WTC11 (cell line): ENCODE data around the gene NUP93. TPM values are rescaled to one million over a fixed set of nuclear protein-coding genes. Genes with fewer than 3 reads are reported as not detected.

Experiments
- ATAC-seq: fragments of 200-7000 bp; cut with Tn5 transposase; 2 replicates; pipeline ENCODE4 v1.10.0; 2021; ENCODE audit warnings: mild to moderate bottlenecking, moderate library complexity
- CTCF ChIA-PET: fragments of 300-600 bp; sonication (Branson Sonifier 250); formaldehyde crosslinking; loops from one replicate; lab custom pipeline; 2021; ENCODE audit warnings: antibody characterized with exemption; lab: Charles Lee
- POLR2A ChIA-PET: fragments of 350-600 bp; sonication (Branson Sonifier 250); formaldehyde crosslinking; loops from one replicate; lab custom pipeline; 2021; ENCODE audit warnings: antibody characterized with exemption; lab: Charles Lee
- DNase-seq: peaks from one replicate; pipeline ENCODE4 v3.0.0; 2021; ENCODE audit warnings: low spot score
- H3K27ac Mint-ChIP-seq: 2 replicates; pipeline ENCODE4 v1.8.0; 2021; ENCODE audit warnings: mixed read lengths
- H3K27me3 Mint-ChIP-seq: 2 replicates; pipeline ENCODE4 v1.8.0; 2021; ENCODE audit warnings: low read depth, mild to moderate bottlenecking, moderate library complexity, mixed read lengths
- H3K36me3 Mint-ChIP-seq: 2 replicates; pipeline ENCODE4 v1.8.0; 2021; ENCODE audit warnings: mixed read lengths
- H3K4me1 Mint-ChIP-seq: 2 replicates; pipeline ENCODE4 v1.8.0; 2022; ENCODE audit warnings: mixed read lengths
- H3K4me3 Mint-ChIP-seq: 2 replicates; pipeline ENCODE4 v1.8.0; 2021; ENCODE audit warnings: mild to moderate bottlenecking, moderate library complexity, mixed read lengths
- H3K9me3 Mint-ChIP-seq: 2 replicates; pipeline ENCODE4 v1.8.0; 2021; ENCODE audit warnings: mixed read lengths
- ATF1 ChIP-seq: sonication (generic); formaldehyde crosslinking; IDR thresholded peaks from 2 replicates; pipeline ENCODE4 v1.8.1; 2023; ENCODE audit warnings: mild to moderate bottlenecking, moderate library complexity, missing genetic modification reagents
- ATF2 ChIP-seq: sonication (generic); formaldehyde crosslinking; IDR thresholded peaks from 2 replicates; pipeline ENCODE4 v1.8.1; 2022; ENCODE audit warnings: low read depth, missing genetic modification reagents, borderline replicate concordance
- ATF6 ChIP-seq: sonication (generic); formaldehyde crosslinking; IDR thresholded peaks from 2 replicates; pipeline ENCODE4 v1.8.1; 2023; ENCODE audit warnings: mild to moderate bottlenecking, missing genetic modification reagents
- CTCF ChIP-seq: fragments of 200-600 bp; IDR thresholded peaks from 2 replicates; pipeline ENCODE4 v1.8.0; 2022; ENCODE audit warnings: antibody characterized with exemption
- E2F1 ChIP-seq: sonication (generic); formaldehyde crosslinking; IDR thresholded peaks from 2 replicates; pipeline ENCODE4 v1.8.0; 2022; ENCODE audit warnings: mild to moderate bottlenecking, missing genetic modification reagents
- ETV6 ChIP-seq: sonication (generic); formaldehyde crosslinking; IDR thresholded peaks from 2 replicates; pipeline ENCODE4 v1.8.1; 2022; ENCODE audit warnings: mild to moderate bottlenecking, missing genetic modification reagents
- FOXP4 ChIP-seq: sonication (generic); formaldehyde crosslinking; IDR thresholded peaks from 2 replicates; pipeline ENCODE4 v1.8.0; 2022; ENCODE audit warnings: mild to moderate bottlenecking, missing genetic modification reagents
- GABPB1 ChIP-seq: sonication (generic); formaldehyde crosslinking; IDR thresholded peaks from 2 replicates; pipeline ENCODE4 v1.8.1; 2023; ENCODE audit warnings: mild to moderate bottlenecking, missing genetic modification reagents
- GRHL2 ChIP-seq: fragments of 250-450 bp; sonication (Bioruptor Pico); IDR thresholded peaks from 2 replicates; pipeline ENCODE4 v1.8.0; 2022; ENCODE audit warnings: mild to moderate bottlenecking, moderate library complexity; ENCODE audit not compliant: insufficient replicate concordance, severe bottlenecking
- HMGXB4 ChIP-seq: sonication (generic); formaldehyde crosslinking; IDR thresholded peaks from 2 replicates; pipeline ENCODE4 v1.8.1; 2023; ENCODE audit warnings: mild to moderate bottlenecking, moderate library complexity, missing genetic modification reagents
- IRF1 ChIP-seq: sonication (generic); formaldehyde crosslinking; IDR thresholded peaks from 2 replicates; pipeline ENCODE4 v1.8.0; 2023; ENCODE audit warnings: missing genetic modification reagents
- JAZF1 ChIP-seq: fragments of 250-450 bp; sonication (Bioruptor Pico); IDR thresholded peaks from 2 replicates; pipeline ENCODE4 v1.9.0; 2021; ENCODE audit warnings: moderate library complexity, mild to moderate bottlenecking, inconsistent platforms
- KAT7 ChIP-seq: sonication (generic); formaldehyde crosslinking; IDR thresholded peaks from 2 replicates; pipeline ENCODE4 v1.8.1; 2023; ENCODE audit warnings: missing genetic modification reagents, mild to moderate bottlenecking, borderline replicate concordance
- NFATC4 ChIP-seq: fragments of 250-450 bp; sonication (Bioruptor Pico); IDR thresholded peaks from 2 replicates; pipeline ENCODE4 v1.9.0; 2021; ENCODE audit warnings: mild to moderate bottlenecking
- NFYB ChIP-seq: sonication (generic); formaldehyde crosslinking; conservative IDR thresholded peaks from 2 replicates; pipeline ENCODE4 v1.8.0; 2022; ENCODE audit warnings: low read depth, missing genetic modification reagents
- PREB ChIP-seq: sonication (generic); formaldehyde crosslinking; IDR thresholded peaks from 2 replicates; pipeline ENCODE4 v1.8.1; 2022; ENCODE audit warnings: mild to moderate bottlenecking, missing genetic modification reagents, moderate library complexity, borderline replicate concordance
- SMAD3 ChIP-seq: sonication (generic); formaldehyde crosslinking; IDR thresholded peaks from 2 replicates; pipeline ENCODE4 v1.8.0; 2022; ENCODE audit warnings: missing genetic modification reagents, mild to moderate bottlenecking, borderline replicate concordance
- SOX15 ChIP-seq: fragments of 250-450 bp; sonication (Bioruptor Pico); IDR thresholded peaks from 2 replicates; pipeline ENCODE4 v1.9.0; 2021; ENCODE audit warnings: mild to moderate bottlenecking
- TEAD1 ChIP-seq: sonication (generic); formaldehyde crosslinking; IDR thresholded peaks from 2 replicates; pipeline ENCODE4 v1.8.0; 2022; ENCODE audit warnings: mild to moderate bottlenecking, missing genetic modification reagents
- TEAD4 ChIP-seq: sonication (generic); formaldehyde crosslinking; IDR thresholded peaks from 2 replicates; pipeline ENCODE4 v1.8.0; 2022; ENCODE audit warnings: mild to moderate bottlenecking, missing genetic modification reagents
- ZNF232 ChIP-seq: sonication (generic); formaldehyde crosslinking; IDR thresholded peaks from 2 replicates; pipeline ENCODE4 v1.8.0; 2022; ENCODE audit warnings: mild to moderate bottlenecking, missing genetic modification reagents
- ZNF416 ChIP-seq: fragments of 250-450 bp; sonication (Bioruptor Pico); IDR thresholded peaks from 2 replicates; pipeline ENCODE4 v1.9.0; 2021; ENCODE audit warnings: mild to moderate bottlenecking, inconsistent platforms
- ZNF423 ChIP-seq: fragments of 250-450 bp; sonication (Bioruptor Pico); IDR thresholded peaks from 2 replicates; pipeline ENCODE4 v2.1.2; 2022; ENCODE audit warnings: mild to moderate bottlenecking, moderate library complexity
- total RNA-seq: library from RNA; stranded (reverse); gene quantifications from 3 replicates; pipeline ENCODE4 v1.2.3, GENCODE V29; 2021

Gene NUP93
- total RNA-seq, 1 experiment from 2014 or later, result 185 TPM

- TF ChIP-seq GRHL2 (no peak), TEAD4 (no peak), ATF1 (no peak), ZNF232 (CRISPR knock-in tag) (no peak), ETV6 (CRISPR knock-in tag) (no peak), NFYB (CRISPR knock-in tag) (no peak), TEAD1 (CRISPR knock-in tag) (no peak), IRF1 (CRISPR knock-in tag) (no peak), ATF2 (CRISPR knock-in tag) (no peak), ZNF416 (CRISPR knock-in tag) (no peak), GABPB1 (CRISPR knock-in tag) (no peak), PREB (CRISPR knock-in tag) (no peak), JAZF1 (no peak), ZNF423 (no peak)
Observed at GRCh38 chr16:56713794-56714193, 16.1 kb upstream of the NUP93 start (continued).

- Mint-ChIP-seq H3K27me3 (peaks cover 15% of the 10 kb centered on the region; the same call in 1 of the 2 replicates), H3K27ac (no peak overlapping the region), H3K36me3 (no peaks in the 10 kb centered on the region), H3K4me1 (peaks cover 3% of the 10 kb centered on the region; the same call in 1 of the 2 replicates), H3K4me3 (no peak overlapping the region), H3K9me3 (peaks cover 5% of the 10 kb centered on the region; the same call in 1 of the 2 replicates)
- POLR2A ChIA-PET, result no interaction called here
- TF ChIP-seq SMAD3 (CRISPR knock-in tag), result no peak
- no peak for TF ChIP-seq SOX15 (CRISPR knock-in tag)
- no peak for TF ChIP-seq TEAD4
- TF ChIP-seq NFATC4 (CRISPR knock-in tag), result no peak
- no peak for ATAC-seq
- CTCF ChIA-PET, result interaction anchor here (1.1 kb wide), 1 partner anchor 13 kb away, joined by 5 read pairs; no protein-coding TSS in a partner anchor
- DNase-seq, result no peak
Observed at GRCh38 chr16:56715126-56715525, 14.8 kb upstream of the NUP93 start.

GRCh38 chr16:56716761-56717160 is 13.2 kb upstream of the NUP93 start:
- Mint-ChIP-seq H3K27me3 (peaks cover 15% of the 10 kb centered on the region), H3K4me1 (peaks cover 3% of the 10 kb centered on the region; the same call in 1 of the 2 replicates), H3K9me3 (peaks cover 5% of the 10 kb centered on the region; the same call in 1 of the 2 replicates), H3K4me3 (no peak overlapping the region), H3K27ac (no peak overlapping the region), H3K36me3 (no peaks in the 10 kb centered on the region)
- CTCF ChIA-PET, result interaction anchor here (0.6 to 5.0 kb wide), 3 partner anchors 8 to 116 kb away, joined by 3 to 18 read pairs (median 3); no protein-coding TSS in a partner anchor
- ATAC-seq, result no peak
- POLR2A ChIA-PET, result no interaction called here
- DNase-seq, result no peak
- no peak for TF ChIP-seq KAT7 (CRISPR knock-in tag)
- TF ChIP-seq FOXP4 (CRISPR knock-in tag), result no peak
- TF ChIP-seq ATF6 (CRISPR knock-in tag), result no peak
- TF ChIP-seq GABPB1 (CRISPR knock-in tag), result no peak
- no peak for TF ChIP-seq CTCF
- TF ChIP-seq E2F1 (CRISPR knock-in tag), result no peak
- no peak for TF ChIP-seq HMGXB4 (CRISPR knock-in tag)
